GM12878 (cell line): Measurements from ENCODE around the gene FXYD1. TPM values are rescaled to one million over a fixed set of nuclear protein-coding genes. Genes with fewer than 3 reads are reported as not detected.

Experiments
- ATAC-seq: fragments of 200-7000 bp; cut with Tn5 transposase; 3 replicates; pipeline ENCODE4 v1.9.1; 2020; ENCODE audit warnings: mild to moderate bottlenecking, moderate library complexity
- BruUV-seq: library from RNA; stranded (reverse); fragments of 400-500 nt; replicated peaks from 2 replicates; lab custom pipeline; 2021; lab: Mats Ljungman, UMichigan
- CTCF ChIA-PET: fragments of 300-600 bp; sonication (Branson Sonifier 250); formaldehyde crosslinking; extraction: SDS; loops from one replicate; lab custom pipeline; 2021; ENCODE audit warnings: inconsistent platforms; lab: Yijun Ruan, JAX
- POLR2A ChIA-PET: fragments of 350-600 bp; formaldehyde crosslinking; extraction: SDS; loops from one replicate; lab custom pipeline; 2021; ENCODE audit warnings: inconsistent platforms; lab: Charles Lee
- RAD21 ChIA-PET: fragments of 300-600 bp; sonication (Branson Sonifier 250); formaldehyde crosslinking; loops from one replicate; lab custom pipeline; 2023; ENCODE audit warnings: antibody characterized with exemption; ENCODE audit not compliant: unreplicated experiment; lab: Charles Lee
- SMC1A ChIA-PET: fragments of 300-600 bp; sonication (Branson Sonifier 250); formaldehyde crosslinking; loops from one replicate; lab custom pipeline; 2023; ENCODE audit not compliant: unreplicated experiment, uncharacterized antibody; lab: Charles Lee
- DNase-seq: peaks from one replicate; pipeline ENCODE4 v3.0.0-alpha.2; 2011; ENCODE audit warnings: low read depth, low spot score
- FAIRE-seq: peaks from 3 replicates; lab custom pipeline; 2011; peaks lifted over from hg19 to GRCh38; lab: Jason Lieb, UNC
- H2AFZ ChIP-seq: 2 replicates; pipeline ENCODE4 v1.6.0; 2011; ENCODE audit warnings: low read depth, low read length, control low read depth; ENCODE audit not compliant: control insufficient read depth
- H3K27ac ChIP-seq: 2 replicates; pipeline ENCODE4 v1.5.1; 2011; ENCODE audit warnings: control low read depth; ENCODE audit not compliant: control insufficient read depth, insufficient read depth
- H3K27me3 ChIP-seq, 2 experiments: replicated peaks in 1 of 2; 2 replicates each; pipeline versions ENCODE4 v1.6.0 to v1.6.1; 2011; ENCODE audit warnings: low read length in 1 of 2; ENCODE audit not compliant: control insufficient read depth in 2 of 2, insufficient read depth in 2 of 2
- H3K36me3 ChIP-seq, 2 experiments: 2 replicates each; pipeline ENCODE4 v1.5.1; 2011; ENCODE audit warnings: low read length in 1 of 2; ENCODE audit not compliant: control insufficient read depth in 2 of 2, insufficient read depth in 2 of 2
- H3K4me1 ChIP-seq: 2 replicates; pipeline ENCODE4 v1.6.1; 2011; ENCODE audit warnings: mild to moderate bottlenecking, low read length, moderate library complexity, mixed read lengths; ENCODE audit not compliant: control insufficient read depth, insufficient read depth
- H3K4me2 ChIP-seq: 2 replicates; pipeline ENCODE4 v1.6.0; 2011; ENCODE audit warnings: control low read depth; ENCODE audit not compliant: control insufficient read depth, insufficient read depth
- H3K4me3 ChIP-seq: fragments of 200-600 bp; sonication (generic); 2 replicates; pipeline ENCODE4 v1.5.1; 2016
- H3K79me2 ChIP-seq: 2 replicates; pipeline ENCODE4 v1.6.0; 2011; ENCODE audit warnings: low read length; ENCODE audit not compliant: control insufficient read depth, insufficient read depth
- H3K9ac ChIP-seq: 2 replicates; pipeline ENCODE4 v1.8.0; 2011; ENCODE audit warnings: low read length, control low read depth, mixed read lengths; ENCODE audit not compliant: control insufficient read depth, insufficient read depth
- H3K9me3 ChIP-seq: replicated peaks from 3 replicates; pipeline ENCODE4 v1.5.1; 2011; ENCODE audit warnings: mild to moderate bottlenecking, low read length; ENCODE audit not compliant: control insufficient read depth, insufficient read depth
- H4K20me1 ChIP-seq: 2 replicates; pipeline ENCODE4 v1.6.0; 2011; ENCODE audit not compliant: control insufficient read depth, insufficient read depth
- CHD1 ChIP-seq: IDR thresholded peaks from 2 replicates; pipeline ENCODE4 v1.6.1; 2012; ENCODE audit warnings: low read depth, low read length, improper control_type of control experiment
- KAT2A ChIP-seq: conservative IDR thresholded peaks from 2 replicates; pipeline ENCODE4 v1.6.1; 2011; ENCODE audit warnings: low read depth, low read length; ENCODE audit not compliant: control insufficient read depth
- KDM1A ChIP-seq: fragments of 200-600 bp; sonication (generic); IDR thresholded peaks from 2 replicates; pipeline ENCODE4 v1.6.1; 2016; ENCODE audit warnings: borderline replicate concordance
- LARP7 ChIP-seq: fragments of 450-650 bp; IDR thresholded peaks from 2 replicates; pipeline ENCODE4 v1.6.1; 2017; ENCODE audit warnings: mild to moderate bottlenecking
- MTA3 ChIP-seq: IDR thresholded peaks from 2 replicates; pipeline ENCODE4 v1.6.1; 2012; ENCODE audit warnings: low read length, inconsistent platforms, borderline replicate concordance
- NFXL1 ChIP-seq: fragments of 450-650 bp; IDR thresholded peaks from 2 replicates; pipeline ENCODE4 v1.6.1; 2017; ENCODE audit warnings: antibody characterized with exemption, mild to moderate bottlenecking, borderline replicate concordance
- POLR2AphosphoS2 ChIP-seq: IDR thresholded peaks from 2 replicates; pipeline ENCODE4 v1.6.1; 2011; ENCODE audit warnings: low read depth, mild to moderate bottlenecking, low read length, improper control_type of control experiment, moderate library complexity
- SIN3A ChIP-seq: IDR thresholded peaks from 2 replicates; pipeline ENCODE4 v1.6.1; 2012; ENCODE audit warnings: low read depth, low read length, improper control_type of control experiment
- SMAD1 ChIP-seq: fragments of 450-650 bp; IDR thresholded peaks from 2 replicates; pipeline ENCODE4 v1.6.1; 2018; ENCODE audit warnings: mild to moderate bottlenecking, low read depth; ENCODE audit not compliant: partially characterized antibody
- SRF ChIP-seq, 2 experiments: IDR thresholded peaks; 2 replicates each; pipeline ENCODE4 v1.6.1; 2011; ENCODE audit warnings: low read depth in 2 of 2, low read length in 2 of 2, mild to moderate bottlenecking in 1 of 2, moderate library complexity in 1 of 2
- SUPT20H ChIP-seq: IDR thresholded peaks from 2 replicates; pipeline ENCODE4 v1.6.1; 2011; ENCODE audit warnings: low read depth, mild to moderate bottlenecking, low read length, moderate library complexity, borderline replicate concordance; ENCODE audit not compliant: control insufficient read depth
- USF2 ChIP-seq: IDR thresholded peaks from 2 replicates; pipeline ENCODE4 v1.6.1; 2011; ENCODE audit warnings: low read depth, low read length, improper control_type of control experiment, borderline replicate concordance
- ZBED1 ChIP-seq: IDR thresholded peaks from 2 replicates; pipeline ENCODE4 v1.6.1; 2016; ENCODE audit warnings: borderline replicate concordance
- ZNF274 ChIP-seq: IDR thresholded peaks from one replicate; pipeline ENCODE4 v1.8.0; 2011; ENCODE audit not compliant: insufficient read length, insufficient read depth
- ZNF622 ChIP-seq: fragments of 450-650 bp; IDR thresholded peaks from 2 replicates; pipeline ENCODE4 v1.6.1; 2017; ENCODE audit warnings: mild to moderate bottlenecking, inconsistent platforms
- WGBS: methylation state at CpG from one replicate; pipeline ENCODE4 v1.1.6; 2016; ENCODE audit warnings: low lambda C conversion rate; ENCODE audit not compliant: insufficient replicate concordance, insufficient coverage; ENCODE audit errors: missing lambda C conversion rate; 5-methylcytosine and 5-hydroxymethylcytosine counted together
- in situ Hi-C: fragments of 300-500 bp; cut with MboI; formaldehyde crosslinking; loops from 9 replicates; pipeline ENCODE4 v1.14.3; 2018; ENCODE audit warnings: mixed read lengths
- intact Hi-C: fragments of 100-400 bp; cut with micrococcal nuclease; formaldehyde crosslinking; loops from one replicate; pipeline ENCODE4 v1.14.2; 2022; ENCODE audit not compliant: unreplicated experiment
- polyA plus RNA-seq, 11 experiments: library from polyadenylated mRNA; depleted of rRNA in 4 of 11; unstranded in 6 of 11; stranded (reverse) in 5 of 11; fragments of >200 nt; fragmentation: Nextera tagmentation in 4 of 11; fragmentation: Illumina TruSeq in 1 of 11; extraction: Ambion mirVana in 4 of 11; extraction: Trizol in 1 of 11; gene quantifications; 1 replicate in 1 of 11; 2 replicates in 10 of 11; pipeline versions ENCODE4 v1.2.1 to v1.2.3, GENCODE V29; 2011 to 2016; ENCODE audit warnings: inconsistent platforms in 2 of 11, missing spikeins in 2 of 11, low read depth in 1 of 11
- total RNA-seq, 4 experiments: library from RNA; depleted of rRNA in 3 of 4; stranded (reverse); fragments of >200 nt in 3 of 4; fragmentation: Illumina TruSeq in 1 of 4; extraction: Trizol in 1 of 4; gene quantifications; 2 replicates each; pipeline versions ENCODE4 v1.2.1 to v1.2.3, GENCODE V29; 2013 to 2021
- TF ChIP-seq, protein P1 (sequence below): fragments of 450-650 bp; IDR thresholded peaks from 2 replicates; pipeline ENCODE4 v1.6.1; 2016; ENCODE audit warnings: mild to moderate bottlenecking
- TF ChIP-seq, protein P2 (sequence below): IDR thresholded peaks from 2 replicates; pipeline ENCODE4 v1.6.1; 2012; ENCODE audit warnings: low read depth, low read length, improper control_type of control experiment

The FXYD1 gene
- total and polyA plus RNA-seq, 10 of the 15 experiments (the other 5 are each of a cell fraction or from before 2014, with no cell fraction given) = 0.34 to 1.2 (median 0.49) TPM; not detected in 4

GRCh38 chr19:35157431-35157830, 18.8 kb downstream of the FXYD1 start:
- H3K79me2 ChIP-seq = peaks cover 19% of the 10 kb centered on the region
- 98% methylated on average over 4 of the region's 4 CpGs for WGBS
- CTCF ChIA-PET = no interaction called here
- no peak overlapping the region for H3K4me2 ChIP-seq
- SMC1A ChIA-PET = no interaction called here
- no peak for FAIRE-seq
- H3K9ac ChIP-seq = no peak overlapping the region
- no peak for DNase-seq
- no peak overlapping the region for H2AFZ ChIP-seq
- no peak for ATAC-seq
- H3K4me1 ChIP-seq = peaks cover 6% of the 10 kb centered on the region
- TF ChIP-seq, protein P1, sequence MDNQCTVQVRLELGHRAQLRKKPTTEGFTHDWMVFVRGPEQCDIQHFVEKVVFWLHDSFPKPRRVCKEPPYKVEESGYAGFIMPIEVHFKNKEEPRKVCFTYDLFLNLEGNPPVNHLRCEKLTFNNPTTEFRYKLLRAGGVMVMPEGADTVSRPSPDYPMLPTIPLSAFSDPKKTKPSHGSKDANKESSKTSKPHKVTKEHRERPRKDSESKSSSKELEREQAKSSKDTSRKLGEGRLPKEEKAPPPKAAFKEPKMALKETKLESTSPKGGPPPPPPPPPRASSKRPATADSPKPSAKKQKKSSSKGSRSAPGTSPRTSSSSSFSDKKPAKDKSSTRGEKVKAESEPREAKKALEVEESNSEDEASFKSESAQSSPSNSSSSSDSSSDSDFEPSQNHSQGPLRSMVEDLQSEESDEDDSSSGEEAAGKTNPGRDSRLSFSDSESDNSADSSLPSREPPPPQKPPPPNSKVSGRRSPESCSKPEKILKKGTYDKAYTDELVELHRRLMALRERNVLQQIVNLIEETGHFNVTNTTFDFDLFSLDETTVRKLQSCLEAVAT = no peak
- no peak for TF ChIP-seq ZNF622
- no peak for TF ChIP-seq SIN3A
- TF ChIP-seq ZNF274 = no peak
- TF ChIP-seq SMAD1 = no peak
- TF ChIP-seq USF2 = no peak
- no peak for TF ChIP-seq CHD1
- TF ChIP-seq MTA3 = no peak
- no peak for TF ChIP-seq KAT2A
- no peak for TF ChIP-seq SRF (IDR thresholded peaks at IDR 0.05; ENCODE audit: low read depth in 2 of 2, low read length in 2 of 2)
- TF ChIP-seq, protein P2, sequence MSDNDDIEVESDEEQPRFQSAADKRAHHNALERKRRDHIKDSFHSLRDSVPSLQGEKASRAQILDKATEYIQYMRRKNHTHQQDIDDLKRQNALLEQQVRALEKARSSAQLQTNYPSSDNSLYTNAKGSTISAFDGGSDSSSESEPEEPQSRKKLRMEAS = no peak
- TF ChIP-seq POLR2AphosphoS2 = no peak
- TF ChIP-seq ZBED1 = no peak
- TF ChIP-seq KDM1A = no peak
- no peak for TF ChIP-seq SUPT20H
- no peak for TF ChIP-seq NFXL1
- TF ChIP-seq LARP7 = no peak
- H3K27ac ChIP-seq = no peak overlapping the region
- no peaks in the 10 kb centered on the region for H4K20me1 ChIP-seq
- in situ Hi-C loops (no loop called here), intact Hi-C loops (loop anchor here (5.0 kb wide), 1 partner anchor 50 kb away; no protein-coding TSS in a partner anchor)
- BruUV-seq = no TSS peak
- RAD21 ChIA-PET = no interaction called here
- POLR2A ChIA-PET = no interaction called here
- H3K4me3 ChIP-seq = no peak overlapping the region
- peaks cover 4 to 31% of the 10 kb centered on the region in 2 experiments for H3K36me3 ChIP-seq
- peaks cover 0 to 3% of the 10 kb centered on the region in 2 experiments; a peak in 1 of 4 replicates for H3K27me3 ChIP-seq
- peaks cover 3% of the 10 kb centered on the region; the same call in 2 of the 3 replicates for H3K9me3 ChIP-seq
